Measurements from ENCODE around the gene C15orf61. TPM values are rescaled to one million over a fixed set of nuclear protein-coding genes. Genes with fewer than 3 reads are reported as not detected.
A peak's percentile ranks its signal among the peaks of the same experiment; 100 is the strongest.

The C15orf61 gene
- total and polyA plus RNA-seq, 9 donors, result 4.7 to 8.2 (median 6.3) TPM

GRCh38 chr15:67548862-67549651 is 28.1 kb downstream of the C15orf61 start:
- H3K27ac ChIP-seq (ENCODE audit: low read length), result no peak overlapping the region
- peak; percentile 60 for DNase-seq
- no peaks in the 10 kb centered on the region for H3K9me3 ChIP-seq (replicated peaks; ENCODE audit: control insufficient read depth, low read depth, low read length)
- peaks cover 30% of the 10 kb centered on the region for H3K36me3 ChIP-seq (ENCODE audit: control insufficient read depth, insufficient read depth, low read length)
- no peak overlapping the region for H3K4me3 ChIP-seq (ENCODE audit: low read length)
- 41% methylated on average over 5 of the region's 8 CpGs for WGBS (ENCODE audit: insufficient coverage)
- peaks cover 10% of the 10 kb centered on the region for H3K4me1 ChIP-seq (ENCODE audit: control insufficient read depth, insufficient read depth, low read length)
- H3K27me3 ChIP-seq (ENCODE audit: control insufficient read depth, insufficient read depth, low read length), result no peaks in the 10 kb centered on the region

DNA sequence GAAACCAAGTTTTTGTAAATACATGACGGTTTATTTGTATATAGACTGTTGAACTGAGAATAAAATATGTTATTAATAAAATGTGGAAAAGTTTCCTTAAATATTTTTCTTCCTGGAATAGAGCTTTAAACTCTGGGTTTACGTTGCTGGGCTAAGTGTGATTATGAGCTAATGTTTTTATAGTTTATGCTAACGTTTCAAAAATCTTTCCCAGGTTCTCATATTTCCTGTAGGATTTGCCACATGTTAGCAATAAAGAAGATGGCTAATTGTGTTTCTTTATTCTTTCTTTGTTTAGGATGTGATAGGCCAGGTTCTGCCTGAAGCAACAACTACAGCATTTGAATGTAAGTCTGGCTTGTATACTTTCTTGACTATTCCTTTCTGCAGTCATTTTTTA is 28.8 kb downstream of the C15orf61 start:
- peaks cover 10% of the 10 kb centered on the region for H3K4me1 ChIP-seq (ENCODE audit: control insufficient read depth, insufficient read depth, low read length)
- H3K27me3 ChIP-seq (ENCODE audit: control insufficient read depth, insufficient read depth, low read length), result no peaks in the 10 kb centered on the region
- peaks cover 26% of the 10 kb centered on the region for H3K36me3 ChIP-seq (ENCODE audit: control insufficient read depth, insufficient read depth, low read length)
- H3K4me3 ChIP-seq (ENCODE audit: low read length), result no peak overlapping the region
- no peak overlapping the region for H3K27ac ChIP-seq (ENCODE audit: low read length)
- no peaks in the 10 kb centered on the region for H3K9me3 ChIP-seq (replicated peaks; ENCODE audit: control insufficient read depth, low read depth, low read length)
- peak; percentile 44 for DNase-seq
- WGBS (ENCODE audit: insufficient coverage), result no CpG with 5 or more reads among the region's 3 CpGs

DNA sequence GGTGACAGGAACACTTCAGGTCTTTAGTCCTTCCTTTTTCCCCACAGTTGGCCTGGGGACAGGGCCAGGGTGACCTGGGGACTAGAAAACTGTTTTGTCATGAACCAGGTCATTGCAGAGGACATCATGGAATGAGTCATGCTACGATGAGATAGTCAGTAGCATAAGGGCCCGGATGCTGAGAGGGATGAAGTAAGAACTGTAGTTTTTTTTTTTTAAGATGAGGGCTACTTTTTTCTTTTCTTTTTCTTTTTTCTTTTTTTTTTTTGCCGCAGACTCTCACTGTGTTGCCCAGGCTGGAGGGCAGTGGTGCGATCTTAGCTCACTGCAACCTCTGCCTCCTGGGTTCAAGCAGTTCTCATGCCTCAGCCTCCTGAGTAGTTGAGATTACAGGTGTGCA is 29.6 kb downstream of the C15orf61 start:
- peaks cover 27% of the 10 kb centered on the region for H3K36me3 ChIP-seq (ENCODE audit: control insufficient read depth, insufficient read depth, low read length)
- DNase-seq, result no peak
- no peaks in the 10 kb centered on the region for H3K27me3 ChIP-seq (ENCODE audit: control insufficient read depth, insufficient read depth, low read length)
- H3K4me3 ChIP-seq (ENCODE audit: low read length), result no peak overlapping the region
- H3K9me3 ChIP-seq (replicated peaks; ENCODE audit: control insufficient read depth, low read depth, low read length), result no peaks in the 10 kb centered on the region
- peak overlapping the region; percentile 20 for H3K27ac ChIP-seq (ENCODE audit: low read length)
- no CpG with 5 or more reads among the region's 4 CpGs for WGBS (ENCODE audit: insufficient coverage)
- H3K4me1 ChIP-seq (ENCODE audit: control insufficient read depth, insufficient read depth, low read length), result peaks cover 10% of the 10 kb centered on the region

GRCh38 chr15:67551207-67551743 is 30.3 kb downstream of the C15orf61 start:
- no peak for DNase-seq
- no peaks in the 10 kb centered on the region for H3K27me3 ChIP-seq (ENCODE audit: control insufficient read depth, insufficient read depth, low read length)
- no peak overlapping the region for H3K27ac ChIP-seq (ENCODE audit: low read length)
- H3K9me3 ChIP-seq (replicated peaks; ENCODE audit: control insufficient read depth, low read depth, low read length), result no peaks in the 10 kb centered on the region
- H3K4me1 ChIP-seq (ENCODE audit: control insufficient read depth, insufficient read depth, low read length), result peaks cover 10% of the 10 kb centered on the region
- H3K4me3 ChIP-seq (ENCODE audit: low read length), result no peak overlapping the region
- peaks cover 22% of the 10 kb centered on the region for H3K36me3 ChIP-seq (ENCODE audit: control insufficient read depth, insufficient read depth, low read length)
- no CpG with 5 or more reads among the region's 1 CpG for WGBS (ENCODE audit: insufficient coverage)

- H3K27me3 ChIP-seq (ENCODE audit: control insufficient read depth, insufficient read depth, low read length), result no peaks in the 10 kb centered on the region
- no peak for DNase-seq
- H3K4me1 ChIP-seq (ENCODE audit: control insufficient read depth, insufficient read depth, low read length), result peaks cover 5% of the 10 kb centered on the region
- H3K4me3 ChIP-seq (ENCODE audit: low read length), result no peak overlapping the region
- peaks cover 24% of the 10 kb centered on the region for H3K36me3 ChIP-seq (ENCODE audit: control insufficient read depth, insufficient read depth, low read length)
- no peaks in the 10 kb centered on the region for H3K9me3 ChIP-seq (replicated peaks; ENCODE audit: control insufficient read depth, low read depth, low read length)
- WGBS (ENCODE audit: insufficient coverage), result no CpG with 5 or more reads among the region's 4 CpGs
- H3K27ac ChIP-seq (ENCODE audit: low read length), result no peak overlapping the region
These were observed 33.6 kb downstream of the C15orf61 start for GRCh38 chr15:67554580-67554979.

DNA sequence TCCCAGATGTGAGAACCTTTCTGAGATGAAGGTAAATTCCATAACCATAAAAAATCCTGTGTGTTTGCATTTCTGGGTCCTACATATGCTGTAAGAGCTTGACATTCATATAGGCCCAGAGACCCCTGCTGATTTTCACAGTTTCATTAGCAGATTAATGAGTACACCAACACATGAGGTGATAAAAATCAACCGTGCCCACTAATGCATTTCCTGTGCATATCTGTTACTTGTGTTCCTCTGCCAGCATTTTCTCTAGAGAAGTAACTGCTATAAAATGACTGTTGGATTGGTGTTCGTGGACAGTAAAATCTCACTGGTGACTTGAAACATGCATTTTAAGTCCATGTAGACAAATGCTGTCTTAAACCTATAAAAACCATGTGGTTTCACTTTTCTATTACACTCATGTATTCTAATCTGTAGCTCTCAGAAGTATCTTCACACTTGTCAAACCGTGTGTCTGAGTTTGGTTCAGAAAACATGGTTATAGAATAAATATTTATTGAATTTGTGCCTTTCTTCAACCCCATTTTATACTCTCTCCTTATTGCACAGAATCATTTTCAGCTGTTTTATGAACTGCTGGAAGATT is 36.1 kb downstream of the C15orf61 start:
- H3K4me1 ChIP-seq (ENCODE audit: control insufficient read depth, insufficient read depth, low read length), result peaks cover 2% of the 10 kb centered on the region
- no peak overlapping the region for H3K4me3 ChIP-seq (ENCODE audit: low read length)
- no peak for DNase-seq
- H3K9me3 ChIP-seq (replicated peaks; ENCODE audit: control insufficient read depth, low read depth, low read length), result no peaks in the 10 kb centered on the region
- H3K27me3 ChIP-seq (ENCODE audit: control insufficient read depth, insufficient read depth, low read length), result no peaks in the 10 kb centered on the region
- H3K27ac ChIP-seq (ENCODE audit: low read length), result no peak overlapping the region
- peaks cover 13% of the 10 kb centered on the region for H3K36me3 ChIP-seq (ENCODE audit: control insufficient read depth, insufficient read depth, low read length)
- WGBS (ENCODE audit: insufficient coverage), result no CpG with 5 or more reads among the region's 3 CpGs

- H3K9me3 ChIP-seq (replicated peaks; ENCODE audit: control insufficient read depth, low read depth, low read length), result no peaks in the 10 kb centered on the region
- no peak overlapping the region for H3K4me3 ChIP-seq (ENCODE audit: low read length)
- DNase-seq, result no peak
- H3K36me3 ChIP-seq (ENCODE audit: control insufficient read depth, insufficient read depth, low read length), result peaks cover 11% of the 10 kb centered on the region
- no peak overlapping the region for H3K27ac ChIP-seq (ENCODE audit: low read length)
- peaks cover 2% of the 10 kb centered on the region for H3K4me1 ChIP-seq (ENCODE audit: control insufficient read depth, insufficient read depth, low read length)
- 94% methylated on average over 4 of the region's 4 CpGs for WGBS (ENCODE audit: insufficient coverage)
- H3K27me3 ChIP-seq (ENCODE audit: control insufficient read depth, insufficient read depth, low read length), result no peaks in the 10 kb centered on the region
These were observed 37.6 kb downstream of the C15orf61 start for GRCh38 chr15:67558502-67558901.

GRCh38 chr15:67559158-67559557 is 38.2 kb downstream of the C15orf61 start:
- WGBS (ENCODE audit: insufficient coverage), result no CpG with 5 or more reads among the region's 1 CpG
- no peaks in the 10 kb centered on the region for H3K9me3 ChIP-seq (replicated peaks; ENCODE audit: control insufficient read depth, low read depth, low read length)
- no peak overlapping the region for H3K4me3 ChIP-seq (ENCODE audit: low read length)
- H3K27ac ChIP-seq (ENCODE audit: low read length), result peak overlapping the region; percentile 49
- peaks cover 11% of the 10 kb centered on the region for H3K36me3 ChIP-seq (ENCODE audit: control insufficient read depth, insufficient read depth, low read length)
- no peaks in the 10 kb centered on the region for H3K27me3 ChIP-seq (ENCODE audit: control insufficient read depth, insufficient read depth, low read length)
- peaks cover 2% of the 10 kb centered on the region for H3K4me1 ChIP-seq (ENCODE audit: control insufficient read depth, insufficient read depth, low read length)
- DNase-seq, result no peak

DNA sequence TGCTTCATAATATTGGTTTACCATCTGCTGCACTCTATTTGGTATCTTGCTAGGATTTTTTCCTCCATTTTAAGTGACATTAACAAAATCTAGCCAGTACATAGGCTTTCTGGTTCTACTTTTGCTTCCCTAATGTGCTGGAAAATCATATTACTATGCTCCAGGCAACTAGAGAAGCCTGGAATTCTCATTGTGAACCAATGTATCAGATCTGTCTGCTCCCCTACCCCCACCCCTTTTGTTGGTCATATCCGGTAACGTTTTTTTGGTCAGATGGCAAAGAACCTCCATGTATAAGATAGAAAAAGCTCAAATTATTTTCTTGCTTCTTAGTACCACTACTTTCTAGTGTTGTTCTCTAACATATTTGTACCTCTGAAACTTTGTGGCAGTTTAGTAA is 38.6 kb downstream of the C15orf61 start:
- Histone ChIP-seq H3K9me3 (replicated peaks; ENCODE audit: control insufficient read depth, low read depth, low read length) (no peaks in the 10 kb centered on the region), H3K36me3 (ENCODE audit: control insufficient read depth, insufficient read depth, low read length) (peaks cover 11% of the 10 kb centered on the region), H3K27me3 (ENCODE audit: control insufficient read depth, insufficient read depth, low read length) (no peaks in the 10 kb centered on the region), H3K27ac (ENCODE audit: low read length) (peak overlapping the region; percentile 25), H3K4me3 (ENCODE audit: low read length) (no peak overlapping the region), H3K4me1 (ENCODE audit: control insufficient read depth, insufficient read depth, low read length) (peaks cover 2% of the 10 kb centered on the region)
- no CpG with 5 or more reads among the region's 2 CpGs for WGBS (ENCODE audit: insufficient coverage)
- DNase-seq, result peak; percentile 30

GRCh38 chr15:67560320-67560719 is 39.4 kb downstream of the C15orf61 start:
- Histone ChIP-seq H3K9me3 (replicated peaks; ENCODE audit: control insufficient read depth, low read depth, low read length) (no peaks in the 10 kb centered on the region), H3K27ac (ENCODE audit: low read length) (no peak overlapping the region), H3K36me3 (ENCODE audit: control insufficient read depth, insufficient read depth, low read length) (peaks cover 8% of the 10 kb centered on the region), H3K4me3 (ENCODE audit: low read length) (no peak overlapping the region), H3K27me3 (ENCODE audit: control insufficient read depth, insufficient read depth, low read length) (no peaks in the 10 kb centered on the region), H3K4me1 (ENCODE audit: control insufficient read depth, insufficient read depth, low read length) (peaks cover 2% of the 10 kb centered on the region)
- DNase-seq, result no peak
- WGBS (ENCODE audit: insufficient coverage), result no CpG with 5 or more reads among the region's 1 CpG

Data from muscle of leg (tissue), 11 donors.